ENCODE data around the gene TBCD. TPM values are rescaled to one million over a fixed set of nuclear protein-coding genes. Genes with fewer than 3 reads are reported as not detected.

Gene TBCD
- total RNA-seq, 5 donors from 2014 or later (not counting 1 experiment from before 2014, with no cell fraction given): 94.4 to 262 (median 223) TPM

DNA sequence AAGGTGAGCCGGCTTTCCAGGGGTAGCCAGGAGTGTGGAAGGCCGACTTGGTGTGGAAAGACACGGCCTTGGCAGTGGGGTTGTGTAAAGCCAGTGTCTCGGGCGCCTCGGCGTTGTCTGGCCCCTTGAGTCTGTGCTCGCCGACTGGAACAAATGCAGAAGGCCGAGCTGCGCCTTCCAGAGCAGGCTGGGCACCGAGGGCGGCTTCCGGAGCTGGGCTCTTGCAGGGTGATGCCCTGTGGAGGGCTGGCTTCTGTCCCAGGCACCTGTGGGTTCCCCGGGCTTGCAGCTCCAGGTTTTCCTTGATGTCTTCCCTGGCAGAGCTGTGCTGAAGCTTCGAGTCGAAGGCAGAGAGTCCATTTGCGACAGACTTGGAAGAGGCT lies 79.9 kb downstream of the TBCD start:
- Histone ChIP-seq H3K36me3 (ENCODE audit: control insufficient read depth in 2 of 2, extremely low read depth in 1 of 2, insufficient read depth in 1 of 2, low read length in 1 of 2) (peaks cover 5 to 26% of the 10 kb centered on the region in 2 donors), H3K9me3 (no peaks in the 10 kb centered on the region), H3K27ac (ENCODE audit: low read length) (no peak overlapping the region), H3K4me1 (ENCODE audit: control insufficient read depth in 1 of 2, extremely low read depth in 1 of 2, insufficient read depth in 2 of 2, low read length in 2 of 2) (no peaks in the 10 kb centered on the region), H3K27me3 (replicated peaks in 1 of 2; ENCODE audit: control insufficient read depth in 2 of 2, extremely low read depth in 1 of 2, insufficient read depth in 2 of 2, low read length in 1 of 2) (no peaks in the 10 kb centered on the region), H3K4me3 (ENCODE audit: control insufficient read depth in 1 of 2, extremely low read depth in 1 of 2, low read length in 1 of 2) (no peak overlapping the region)
- Mint-ChIP-seq H3K4me1 (peaks cover 0 to 9% (median 2%) of the 10 kb centered on the region in 3 donors), H3K36me3 (peaks cover 32% of the 10 kb centered on the region), H3K9me3 (no peaks in the 10 kb centered on the region), H3K27me3 (no peaks in the 10 kb centered on the region), H3K4me3 (no peak overlapping the region), H3K27ac (no peak overlapping the region)
- DNase-seq (no peak), ATAC-seq (replicated peaks in 1 of 4) (no peak)
- 97% methylated on average over 18 of the region's 18 CpGs for WGBS (ENCODE audit: insufficient coverage)
- ChIA-PET CTCF (no interaction called here), POLR2A (no interaction called here)

DNA sequence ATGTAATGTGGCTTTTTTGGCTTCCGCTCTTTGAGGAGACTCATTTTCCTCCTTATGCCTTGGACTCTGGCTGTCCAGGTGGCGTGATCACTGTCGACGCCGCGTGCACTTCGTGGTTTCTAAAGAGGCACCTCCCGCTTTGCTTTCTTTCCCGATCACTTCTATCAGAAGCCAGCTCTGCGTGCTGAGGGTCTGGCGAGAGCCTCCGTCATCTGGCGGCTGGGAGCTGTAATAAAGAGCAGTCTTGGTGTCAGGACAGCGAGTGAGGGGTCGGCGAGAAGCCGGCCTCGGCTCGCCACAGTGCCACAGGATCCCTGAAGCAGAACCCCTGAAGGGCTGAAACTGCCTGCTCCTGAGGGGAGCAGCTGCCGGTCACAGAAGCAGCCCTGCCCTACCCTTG lies 80.5 kb downstream of the TBCD start:
- no peaks in the 10 kb centered on the region for H3K9me3 ChIP-seq
- Mint-ChIP-seq H3K4me1 (peaks cover 0 to 9% (median 4%) of the 10 kb centered on the region in 3 donors), H3K36me3 (peaks cover 29% of the 10 kb centered on the region), H3K27me3 (no peaks in the 10 kb centered on the region), H3K4me3 (no peak overlapping the region), H3K9me3 (no peaks in the 10 kb centered on the region), H3K27ac (no peak overlapping the region)
- H3K4me3 ChIP-seq (ENCODE audit: control insufficient read depth in 1 of 2, extremely low read depth in 1 of 2, low read length in 1 of 2): no peak overlapping the region
- ChIA-PET CTCF (no interaction called here), POLR2A (no interaction called here)
- H3K36me3 ChIP-seq (ENCODE audit: control insufficient read depth in 2 of 2, extremely low read depth in 1 of 2, insufficient read depth in 1 of 2, low read length in 1 of 2): peaks cover 5 to 21% of the 10 kb centered on the region in 2 donors
- WGBS (ENCODE audit: insufficient coverage): 86% methylated on average over 20 of the region's 20 CpGs
- ATAC-seq (replicated peaks in 1 of 4) (no peak), DNase-seq (no peak)
- no peaks in the 10 kb centered on the region for H3K4me1 ChIP-seq (ENCODE audit: control insufficient read depth in 1 of 2, extremely low read depth in 1 of 2, insufficient read depth in 2 of 2, low read length in 2 of 2)
- H3K27me3 ChIP-seq (replicated peaks in 1 of 2; ENCODE audit: control insufficient read depth in 2 of 2, extremely low read depth in 1 of 2, insufficient read depth in 2 of 2, low read length in 1 of 2): no peaks in the 10 kb centered on the region
- no peak overlapping the region for H3K27ac ChIP-seq (ENCODE audit: low read length)

GRCh38 chr17:82832881-82833475 lies 81.1 kb downstream of the TBCD start:
- no peaks in the 10 kb centered on the region for H3K9me3 Mint-ChIP-seq

GRCh38 chr17:82835122-82835521 lies 83.3 kb downstream of the TBCD start:
- POLR2A ChIA-PET: no interaction called here
- no peaks in the 10 kb centered on the region for H3K27me3 ChIP-seq (replicated peaks in 1 of 2; ENCODE audit: control insufficient read depth in 2 of 2, extremely low read depth in 1 of 2, insufficient read depth in 2 of 2, low read length in 1 of 2)
- H3K9me3 ChIP-seq: no peaks in the 10 kb centered on the region
- H3K4me1 ChIP-seq (ENCODE audit: control insufficient read depth in 1 of 2, extremely low read depth in 1 of 2, insufficient read depth in 2 of 2, low read length in 2 of 2): no peaks in the 10 kb centered on the region
- Mint-ChIP-seq H3K36me3 (peaks cover 10% of the 10 kb centered on the region), H3K9me3 (no peaks in the 10 kb centered on the region), H3K4me3 (no peak overlapping the region), H3K27me3 (no peaks in the 10 kb centered on the region), H3K27ac (no peak overlapping the region), H3K4me1 (peaks cover 0 to 4% (median 0%) of the 10 kb centered on the region in 3 donors)
- H3K4me3 ChIP-seq (ENCODE audit: control insufficient read depth in 1 of 2, extremely low read depth in 1 of 2, low read length in 1 of 2): no peak overlapping the region
- ATAC-seq (replicated peaks in 1 of 4): no peak
- peaks cover under 1 to 9% of the 10 kb centered on the region in 2 donors for H3K36me3 ChIP-seq (ENCODE audit: control insufficient read depth in 2 of 2, extremely low read depth in 1 of 2, insufficient read depth in 1 of 2, low read length in 1 of 2)
- no peak for DNase-seq
- 61% methylated on average over 5 of the region's 9 CpGs for WGBS (ENCODE audit: insufficient coverage)
- CTCF ChIA-PET: no interaction called here
- no peak overlapping the region for H3K27ac ChIP-seq (ENCODE audit: low read length)

More at GRCh38 chr17:82832881-82833475, 81.1 kb downstream of the TBCD start:
- H3K27me3 ChIP-seq (replicated peaks in 1 of 2; ENCODE audit: control insufficient read depth in 2 of 2, extremely low read depth in 1 of 2, insufficient read depth in 2 of 2, low read length in 1 of 2): no peaks in the 10 kb centered on the region
- H3K27ac Mint-ChIP-seq: no peak overlapping the region
- no peak for DNase-seq
- peaks cover 23% of the 10 kb centered on the region for H3K36me3 Mint-ChIP-seq
- no peak for ATAC-seq (replicated peaks in 1 of 4)
- no peak overlapping the region for H3K4me3 ChIP-seq (ENCODE audit: control insufficient read depth in 1 of 2, extremely low read depth in 1 of 2, low read length in 1 of 2)
- H3K36me3 ChIP-seq (ENCODE audit: control insufficient read depth in 2 of 2, extremely low read depth in 1 of 2, insufficient read depth in 1 of 2, low read length in 1 of 2): peaks cover 5 to 16% of the 10 kb centered on the region in 2 donors
- H3K4me1 Mint-ChIP-seq: peaks cover 0 to 8% (median 4%) of the 10 kb centered on the region in 3 donors
- H3K27ac ChIP-seq (ENCODE audit: low read length): no peak overlapping the region
- ChIA-PET CTCF (no interaction called here), POLR2A (no interaction called here)
- no peaks in the 10 kb centered on the region for H3K9me3 ChIP-seq
- H3K27me3 Mint-ChIP-seq: no peaks in the 10 kb centered on the region
- 97% methylated on average over 10 of the region's 20 CpGs for WGBS (ENCODE audit: insufficient coverage)
- no peaks in the 10 kb centered on the region for H3K4me1 ChIP-seq (ENCODE audit: control insufficient read depth in 1 of 2, extremely low read depth in 1 of 2, insufficient read depth in 2 of 2, low read length in 2 of 2)
- H3K4me3 Mint-ChIP-seq: no peak overlapping the region

DNA sequence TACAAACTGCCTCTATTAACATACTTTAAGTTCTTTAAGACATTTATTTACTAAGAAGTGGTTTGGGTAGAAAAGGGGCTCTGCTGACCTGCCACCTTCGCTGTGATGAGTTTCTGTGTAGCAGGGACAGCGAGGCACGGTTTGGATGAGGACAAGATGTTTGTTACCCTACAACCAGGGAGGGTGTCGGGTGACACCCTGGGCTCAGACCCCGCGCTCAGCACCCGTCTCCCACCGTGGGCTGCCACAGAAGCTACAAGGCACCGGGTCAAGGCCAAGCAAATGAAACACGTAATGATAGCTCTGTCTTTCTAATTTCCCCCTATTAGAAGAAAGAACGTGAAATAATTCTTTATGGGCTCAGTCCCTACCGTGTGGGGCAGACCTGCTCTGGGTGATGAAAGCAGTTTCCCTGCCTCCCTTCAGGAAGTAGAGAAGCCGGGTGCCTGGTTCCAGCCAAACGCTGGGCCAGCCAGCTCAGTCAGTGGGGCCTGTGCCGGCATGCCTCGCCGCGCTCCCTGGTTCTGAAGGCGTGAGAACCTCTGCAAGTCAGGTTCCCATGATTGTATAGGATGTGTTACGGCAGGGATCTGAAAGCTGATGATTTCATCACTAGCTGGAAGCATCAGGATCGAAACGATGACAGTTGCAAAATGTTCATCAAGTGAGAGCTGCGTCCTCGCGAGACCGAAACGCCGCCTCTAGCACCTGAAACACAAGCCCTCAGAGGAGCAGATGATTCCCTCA lies 84.1 kb downstream of the TBCD start:
- H3K27me3 ChIP-seq (replicated peaks in 1 of 2; ENCODE audit: control insufficient read depth in 2 of 2, extremely low read depth in 1 of 2, insufficient read depth in 2 of 2, low read length in 1 of 2): no peaks in the 10 kb centered on the region
- H3K36me3 Mint-ChIP-seq: peaks cover 10% of the 10 kb centered on the region
- no peak overlapping the region for H3K4me3 Mint-ChIP-seq
- no peak for ATAC-seq (replicated peaks in 1 of 4)
- H3K27ac Mint-ChIP-seq: no peak overlapping the region
- WGBS (ENCODE audit: insufficient coverage): 97% methylated on average over 28 of the region's 28 CpGs
- no peak overlapping the region for H3K4me3 ChIP-seq (ENCODE audit: control insufficient read depth in 1 of 2, extremely low read depth in 1 of 2, low read length in 1 of 2)
- peaks cover 4 to 5% of the 10 kb centered on the region in 2 donors for H3K36me3 ChIP-seq (ENCODE audit: control insufficient read depth in 2 of 2, extremely low read depth in 1 of 2, insufficient read depth in 1 of 2, low read length in 1 of 2)
- H3K9me3 Mint-ChIP-seq: no peaks in the 10 kb centered on the region
- H3K27ac ChIP-seq (ENCODE audit: low read length): no peak overlapping the region
- no peaks in the 10 kb centered on the region for H3K4me1 ChIP-seq (ENCODE audit: control insufficient read depth in 1 of 2, extremely low read depth in 1 of 2, insufficient read depth in 2 of 2, low read length in 2 of 2)
- POLR2A ChIA-PET: no interaction called here
- CTCF ChIA-PET: no interaction called here
- H3K9me3 ChIP-seq: no peaks in the 10 kb centered on the region
- DNase-seq: no peak
- H3K27me3 Mint-ChIP-seq: no peaks in the 10 kb centered on the region
- peaks cover 0 to 4% (median 0%) of the 10 kb centered on the region in 3 donors for H3K4me1 Mint-ChIP-seq

- no peaks in the 10 kb centered on the region for H3K9me3 Mint-ChIP-seq
- no peaks in the 10 kb centered on the region for H3K27me3 Mint-ChIP-seq
- no peaks in the 10 kb centered on the region for H3K9me3 ChIP-seq
- peaks cover 0 to 4% (median 0%) of the 10 kb centered on the region in 3 donors for H3K4me1 Mint-ChIP-seq
- DNase-seq: no peak
- no peaks in the 10 kb centered on the region for H3K4me1 ChIP-seq (ENCODE audit: control insufficient read depth in 1 of 2, extremely low read depth in 1 of 2, insufficient read depth in 2 of 2, low read length in 2 of 2)
- ATAC-seq (replicated peaks in 1 of 4): no peak
- ChIA-PET POLR2A (no interaction called here), CTCF (no interaction called here)
- H3K36me3 ChIP-seq (ENCODE audit: control insufficient read depth in 2 of 2, extremely low read depth in 1 of 2, insufficient read depth in 1 of 2, low read length in 1 of 2): peaks cover 3 to 4% of the 10 kb centered on the region in 2 donors
- H3K36me3 Mint-ChIP-seq: peaks cover 6% of the 10 kb centered on the region
- no peak overlapping the region for H3K4me3 Mint-ChIP-seq
- 90% methylated on average over 10 of the region's 12 CpGs for WGBS (ENCODE audit: insufficient coverage)
- H3K27ac Mint-ChIP-seq: no peak overlapping the region
- no peaks in the 10 kb centered on the region for H3K27me3 ChIP-seq (replicated peaks in 1 of 2; ENCODE audit: control insufficient read depth in 2 of 2, extremely low read depth in 1 of 2, insufficient read depth in 2 of 2, low read length in 1 of 2)
- H3K4me3 ChIP-seq (ENCODE audit: control insufficient read depth in 1 of 2, extremely low read depth in 1 of 2, low read length in 1 of 2): no peak overlapping the region
- H3K27ac ChIP-seq (ENCODE audit: low read length): no peak overlapping the region
These were observed 85.0 kb downstream of the TBCD start for GRCh38 chr17:82836823-82837357.
